Ascending aorta (tissue), 2 donors: Measurements from ENCODE around the gene PORCN. TPM values are rescaled to one million over a fixed set of nuclear protein-coding genes. Genes with fewer than 3 reads are reported as not detected.

ENCODE experiments used
- DNase-seq, 2 donors: peaks; one replicate each; pipeline ENCODE4 v3.0.0-alpha.2; 2019; ENCODE audit warnings: low spot score in 2 of 2
- H3K27ac ChIP-seq, 2 donors: fragments of 200-600 bp; sonication (generic); one replicate each; pipeline ENCODE4 v1.5.1; 2016 to 2017; ENCODE audit warnings: mild to moderate bottlenecking in 1 of 2
- H3K27me3 ChIP-seq: fragments of 200-600 bp; sonication (generic); one replicate; pipeline ENCODE4 v1.5.1; 2017
- H3K36me3 ChIP-seq, 2 donors: fragments of 200-600 bp; sonication (generic); one replicate each; pipeline ENCODE4 v1.5.1; 2016
- H3K4me1 ChIP-seq, 2 donors: fragments of 200-600 bp; sonication (generic); one replicate each; pipeline ENCODE4 v1.5.1; 2016 to 2017; ENCODE audit warnings: mild to moderate bottlenecking in 1 of 2
- H3K4me3 ChIP-seq, 2 donors: fragments of 200-600 bp; sonication (generic); one replicate each; pipeline ENCODE4 v1.5.1; 2016 to 2017; ENCODE audit warnings: mild to moderate bottlenecking in 1 of 2
- H3K9me3 ChIP-seq, 2 donors: fragments of 200-600 bp; sonication (generic); one replicate each; pipeline ENCODE4 v1.5.1; 2016
- CTCF ChIP-seq, 3 experiments: fragments of 200-600 bp in 2 of 3; fragments of 450-650 bp in 1 of 3; sonication (generic) in 2 of 3; IDR thresholded peaks; one replicate each; pipeline ENCODE4 v1.5.1; 2016 to 2019; ENCODE audit warnings: antibody characterized with exemption in 3 of 3, mild to moderate bottlenecking in 1 of 3, moderate library complexity in 1 of 3
- intact Hi-C: fragments of 100-400 bp; cut with DNase I; formaldehyde crosslinking; loops from one replicate; pipeline ENCODE4 v1.15.1; 2023
- total RNA-seq: library from RNA; depleted of rRNA; stranded (reverse); fragments of >200 nt; gene quantifications from one replicate; pipeline ENCODE4 v1.1.0, GENCODE V29; 2016

PORCN gene
- total RNA-seq, 1 donor from 2014 or later: 6.2 TPM

DNA sequence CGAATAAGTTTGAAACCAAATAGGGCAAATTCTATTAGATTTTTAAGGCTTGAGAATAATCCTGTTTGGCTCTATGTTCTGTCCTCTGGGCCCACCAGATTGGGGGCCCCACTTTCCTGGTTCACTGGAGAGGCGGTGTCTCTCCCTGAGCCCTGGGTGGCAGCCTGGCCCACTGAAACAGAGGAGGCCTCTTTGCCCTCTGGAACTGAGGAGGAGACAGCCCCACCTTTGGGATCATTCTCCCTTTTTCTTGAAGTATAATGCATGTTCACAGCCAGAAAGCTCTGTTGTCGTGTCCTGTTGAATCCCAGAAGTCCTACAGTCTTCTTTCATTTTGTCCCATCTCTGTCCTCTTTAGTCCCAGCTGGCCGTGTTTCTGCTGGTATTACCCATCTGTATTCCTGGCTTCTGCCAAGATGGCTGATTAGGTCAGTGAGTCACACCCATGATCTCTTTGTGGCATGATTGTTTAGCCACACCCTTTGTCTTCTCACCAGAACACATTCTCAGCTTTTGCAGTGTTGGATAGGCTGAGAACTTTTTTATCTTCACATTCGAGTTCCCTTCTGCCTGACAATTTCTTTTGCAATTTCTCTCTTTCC lies 22.7 kb downstream of the PORCN start:
- no peak overlapping the region for H3K4me3 ChIP-seq
- intact Hi-C loops: loop anchor here (10.0 kb wide), 2 partner anchors 273 to 383 kb away; partner anchors contain the start of genes HDAC6, PIM2 and SLC35A2
- peaks cover 5 to 8% of the 10 kb centered on the region in 2 donors for H3K36me3 ChIP-seq
- no peak for TF ChIP-seq CTCF (IDR thresholded peaks at IDR 0.05)
- peak overlapping the region; percentile 25 to 37 for H3K27ac ChIP-seq
- no peak for DNase-seq
- H3K4me1 ChIP-seq: no peaks in the 10 kb centered on the region
- no peaks in the 10 kb centered on the region for H3K27me3 ChIP-seq
- H3K9me3 ChIP-seq: no peaks in the 10 kb centered on the region

- intact Hi-C loops: loop anchor here (10.0 kb wide), 2 partner anchors 273 to 383 kb away; partner anchors contain the start of genes HDAC6, PIM2 and SLC35A2
- no peak overlapping the region for H3K4me3 ChIP-seq
- peak overlapping the region in 1 of 2 donors; percentile 45 for H3K27ac ChIP-seq
- peaks cover 4 to 5% of the 10 kb centered on the region in 2 donors for H3K36me3 ChIP-seq
- H3K27me3 ChIP-seq: no peaks in the 10 kb centered on the region
- no peak for DNase-seq
- no peak for TF ChIP-seq CTCF (IDR thresholded peaks at IDR 0.05)
- no peaks in the 10 kb centered on the region for H3K9me3 ChIP-seq
- no peaks in the 10 kb centered on the region for H3K4me1 ChIP-seq
These were observed 23.4 kb downstream of the PORCN start for GRCh38 chrX:48532161-48532560.

- DNase-seq: no peak
- no peaks in the 10 kb centered on the region for H3K27me3 ChIP-seq
- no peak overlapping the region for H3K27ac ChIP-seq
- no peaks in the 10 kb centered on the region for H3K9me3 ChIP-seq
- intact Hi-C loops: loop anchor here (10.0 kb wide), 2 partner anchors 272 to 382 kb away; partner anchors contain the start of genes HDAC6, PIM2 and SLC35A2
- no peak overlapping the region for H3K4me3 ChIP-seq
- no peaks in the 10 kb centered on the region for H3K4me1 ChIP-seq
- TF ChIP-seq CTCF (IDR thresholded peaks at IDR 0.05): no peak
- peaks cover 0 to 5% of the 10 kb centered on the region in 2 donors for H3K36me3 ChIP-seq
These were observed 24.4 kb downstream of the PORCN start for GRCh38 chrX:48533165-48533564.

DNA sequence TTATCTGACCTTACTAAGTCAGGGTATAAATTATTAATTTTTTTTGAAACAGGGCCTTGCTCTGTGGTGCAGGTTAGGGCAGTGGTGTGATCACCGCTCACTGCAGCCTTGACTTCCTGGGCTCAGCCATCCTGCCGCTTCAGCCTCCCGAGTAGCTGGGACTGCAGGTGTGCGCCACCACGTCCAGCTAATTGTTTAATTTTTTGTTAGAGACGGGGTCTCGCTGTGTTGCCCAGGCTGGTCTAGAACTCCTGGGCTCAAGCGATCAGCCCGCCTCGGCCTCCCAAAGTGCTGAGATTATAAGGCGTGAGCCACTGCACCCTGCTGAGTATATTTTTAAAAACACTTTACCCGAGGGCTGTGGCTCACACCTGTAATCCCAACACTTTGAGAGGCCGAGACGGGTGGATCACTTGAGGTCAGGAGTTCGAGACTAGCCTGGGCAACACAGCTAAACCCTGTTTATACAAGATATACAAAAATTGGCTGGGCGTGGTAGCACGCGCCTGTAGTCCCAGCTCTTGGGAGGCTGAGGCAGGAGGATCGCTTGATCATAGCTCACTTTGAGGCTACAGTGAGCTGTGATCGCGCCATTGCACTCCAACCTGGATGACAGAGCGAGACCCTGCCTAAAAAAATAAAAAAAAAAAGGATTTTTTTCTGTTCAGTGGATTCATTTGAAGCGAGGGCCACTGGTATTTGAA lies 30.0 kb downstream of the PORCN start:
- TF ChIP-seq CTCF (IDR thresholded peaks at IDR 0.05): no peak
- H3K36me3 ChIP-seq: peaks cover 0 to 4% of the 10 kb centered on the region in 2 donors
- no peak for DNase-seq
- H3K27ac ChIP-seq: peak overlapping the region; percentile 79 to 87
- intact Hi-C loops: loop anchor here (1.0 to 10.0 kb wide), 7 partner anchors 17 to 376 kb away; partner anchors contain the start of genes EBP, FTSJ1, HDAC6 and PIM2
- H3K4me3 ChIP-seq: peak overlapping the region in 1 of 2 donors; percentile 78
- H3K9me3 ChIP-seq: no peaks in the 10 kb centered on the region
- H3K27me3 ChIP-seq: no peaks in the 10 kb centered on the region
- no peaks in the 10 kb centered on the region for H3K4me1 ChIP-seq

DNA sequence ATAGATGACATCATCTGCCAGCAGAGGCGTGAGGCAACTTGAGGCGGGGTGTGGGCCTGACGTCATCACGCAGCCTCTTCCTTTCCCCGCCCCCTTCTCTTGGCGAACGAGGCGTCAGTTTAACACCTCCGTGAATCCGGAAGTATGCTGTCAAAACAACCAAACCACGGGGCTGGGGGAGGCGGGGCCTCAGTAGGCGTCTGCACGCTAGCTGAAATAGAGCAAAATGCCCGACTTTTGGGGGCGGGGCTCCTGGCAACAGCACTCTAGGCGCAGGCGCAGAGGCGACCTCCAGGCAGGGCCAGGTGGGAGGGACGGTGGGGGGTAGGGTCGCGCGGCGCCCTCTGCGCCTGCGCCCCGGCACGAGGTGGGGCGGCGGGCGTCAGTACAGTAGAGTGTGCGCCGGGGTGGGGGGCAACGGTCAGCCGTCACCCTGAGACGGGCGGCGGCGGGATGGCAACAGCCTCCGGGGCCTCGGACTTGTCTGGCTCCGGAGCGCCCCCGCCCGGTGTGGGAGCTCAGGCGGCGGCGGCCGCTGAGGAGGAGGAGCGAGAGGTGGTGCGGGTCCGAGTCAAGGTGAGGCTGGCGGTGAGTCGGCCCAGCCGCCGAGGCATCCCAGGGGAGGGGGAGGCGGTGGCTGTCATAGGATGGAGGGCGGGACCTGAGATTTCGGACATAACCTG lies 30.7 kb downstream of the PORCN start, which contains the start of gene TBC1D25:
Gene TBC1D25, plus strand, starts transcription at position 370 of the 683 bp plus-strand sequence. Its CDS starts 84 bp downstream, at position 454.
- H3K4me1 ChIP-seq: no peaks in the 10 kb centered on the region
- peak within 1 kb of the TSS; percentile 53 to 78 for H3K4me3 ChIP-seq
- peak; percentile 93 to 98 for DNase-seq
- H3K27ac ChIP-seq: peak within 1 kb of the TSS; percentile 79 to 87
- no peaks in the 10 kb centered on the region for H3K9me3 ChIP-seq
- peaks cover 0 to 7% of the 10 kb centered on the region in 2 donors for H3K36me3 ChIP-seq
- intact Hi-C loops: loop anchor here (1.0 to 10.0 kb wide), 7 partner anchors 18 to 375 kb away; partner anchors contain the start of genes EBP, FTSJ1, HDAC6 and PIM2
- peak; percentile 20 to 55 (median 43) for TF ChIP-seq CTCF (IDR thresholded peaks at IDR 0.05)
- H3K27me3 ChIP-seq: no peaks in the 10 kb centered on the region
